ENCODE data around the gene CALHM6. TPM values are rescaled to one million over a fixed set of nuclear protein-coding genes. Genes with fewer than 3 reads are reported as not detected.
A peak's percentile ranks its signal among the peaks of the same experiment; 100 is the strongest.

The CALHM6 gene
- 2.7 and 3.9 TPM in 2 replicates for total RNA-seq (2014; rRNA removed)
- 6.3 TPM for polyA plus RNA-seq (2012)

GRCh38 chr6:116461331-116461931, at the start of gene CALHM6:
TSS of gene CALHM6 (plus strand) at chr6:116461375. CDS start at chr6:116461930, 555 bp downstream.
- no peak for DNase-seq (ENCODE audit: low read depth)

GRCh38 chr6:116412270-116412669, 48.9 kb upstream of the CALHM6 start:
- peak; percentile 40 for DNase-seq (ENCODE audit: low read depth)

GRCh38 chr6:116413357-116413756, 47.8 kb upstream of the CALHM6 start:
- DNase-seq (ENCODE audit: low read depth): no peak

GRCh38 chr6:116417661-116418060, 43.5 kb upstream of the CALHM6 start:
- no peak for DNase-seq (ENCODE audit: low read depth)

- DNase-seq (ENCODE audit: low read depth): peak; percentile 54
Observed at GRCh38 chr6:116419069-116419786, 41.9 kb upstream of the CALHM6 start.

- no peak for DNase-seq (ENCODE audit: low read depth)
Observed at GRCh38 chr6:116420341-116420740, 40.8 kb upstream of the CALHM6 start.

- DNase-seq (ENCODE audit: low read depth): no peak
Observed at GRCh38 chr6:116422238-116422637, 38.9 kb upstream of the CALHM6 start.

GRCh38 chr6:116424001-116424400, 37.2 kb upstream of the CALHM6 start:
- peak; percentile 67 for DNase-seq (ENCODE audit: low read depth)

GRCh38 chr6:116426551-116426950, 34.6 kb upstream of the CALHM6 start:
- no peak for DNase-seq (ENCODE audit: low read depth)

- no peak for DNase-seq (ENCODE audit: low read depth)
Observed at GRCh38 chr6:116429111-116429510, 32.1 kb upstream of the CALHM6 start.

GRCh38 chr6:116430860-116431259, 30.3 kb upstream of the CALHM6 start:
- DNase-seq (ENCODE audit: low read depth): no peak

GRCh38 chr6:116431964-116432595, 29.1 kb upstream of the CALHM6 start:
- DNase-seq (ENCODE audit: low read depth): no peak

- DNase-seq (ENCODE audit: low read depth): no peak
Observed at GRCh38 chr6:116433206-116433712, 27.9 kb upstream of the CALHM6 start.

GRCh38 chr6:116434056-116434725, 27.0 kb upstream of the CALHM6 start:
- DNase-seq (ENCODE audit: low read depth): no peak

GRCh38 chr6:116436586-116436985, 24.6 kb upstream of the CALHM6 start:
- no peak for DNase-seq (ENCODE audit: low read depth)

- DNase-seq (ENCODE audit: low read depth): no peak
Observed at GRCh38 chr6:116437656-116438055, 23.5 kb upstream of the CALHM6 start.

- DNase-seq (ENCODE audit: low read depth): peak; percentile 47
Observed at GRCh38 chr6:116438590-116439448, 22.4 kb upstream of the CALHM6 start.

GRCh38 chr6:116439522-116440051, 21.6 kb upstream of the CALHM6 start:
- DNase-seq (ENCODE audit: low read depth): peak; percentile 39

- DNase-seq (ENCODE audit: low read depth): no peak
Observed at GRCh38 chr6:116443105-116443504, 18.1 kb upstream of the CALHM6 start.

- DNase-seq (ENCODE audit: low read depth): peak; percentile 40
Observed at GRCh38 chr6:116444092-116444491, 17.1 kb upstream of the CALHM6 start.

- no peak for DNase-seq (ENCODE audit: low read depth)
Observed at GRCh38 chr6:116444575-116444974, 16.6 kb upstream of the CALHM6 start.
